AG09319 (cell line): ENCODE data around the gene ENG.

Experiments used
- DNase-seq: peaks from one replicate; pipeline ENCODE4 v3.0.0-alpha.2; 2010; ENCODE audit warnings: low read depth; ENCODE audit errors: extremely low read depth
- CTCF ChIP-seq: IDR thresholded peaks from 2 replicates; pipeline ENCODE4 v1.5.1; 2011; ENCODE audit warnings: low read depth, mild to moderate bottlenecking, inconsistent platforms, low read length, moderate library complexity

ENG gene

GRCh38 chr9:127833555-127833954 lies 20.9 kb downstream of the ENG start:
- no peak for TF ChIP-seq CTCF
- no peak for DNase-seq

- no peak for TF ChIP-seq CTCF
Observed at GRCh38 chr9:127832248-127832647, 22.2 kb downstream of the ENG start.

GRCh38 chr9:127829205-127829906 lies 25.1 kb downstream of the ENG start:
- no peak for TF ChIP-seq CTCF
- DNase-seq = no peak

More at GRCh38 chr9:127832248-127832647, 22.2 kb downstream of the ENG start:
- DNase-seq = no peak

GRCh38 chr9:127828262-127829031 lies 26.0 kb downstream of the ENG start:
- DNase-seq = peak; percentile 29
- no peak; the same call in 1 of the 2 replicates for TF ChIP-seq CTCF

DNA sequence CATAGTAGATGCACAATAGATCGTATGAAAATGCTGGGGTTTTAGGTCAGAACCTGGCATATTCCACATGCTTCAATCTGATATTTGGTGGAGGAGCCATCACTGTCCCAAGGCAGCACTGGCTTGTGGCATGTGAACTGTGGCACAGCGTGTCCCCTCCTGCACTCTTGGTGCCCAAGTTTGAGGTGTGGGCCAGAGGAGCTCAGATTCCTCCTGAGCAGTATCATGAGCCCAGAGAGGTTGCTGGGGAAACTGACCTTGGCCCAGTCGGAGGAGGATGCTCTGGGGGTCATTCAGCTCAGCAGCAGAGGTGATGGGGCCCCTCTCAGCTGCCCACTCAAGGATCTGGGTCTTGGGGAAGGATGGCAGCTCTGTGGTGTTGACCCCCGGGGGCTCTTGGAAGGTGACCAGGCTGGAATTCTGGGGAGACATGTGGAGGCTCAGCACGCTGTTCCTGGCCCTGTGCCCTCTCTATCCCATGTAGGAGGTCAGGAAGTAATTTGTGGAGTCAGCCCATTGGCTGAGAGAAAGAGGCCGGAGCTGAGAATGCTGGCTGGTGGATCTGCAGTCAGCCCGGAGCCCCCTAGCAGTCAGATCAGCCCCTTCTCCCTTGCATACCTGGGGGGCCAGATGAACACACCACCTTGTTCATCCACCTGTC lies 28.1 kb downstream of the ENG start:
- no peak for TF ChIP-seq CTCF
- no peak for DNase-seq

DNA sequence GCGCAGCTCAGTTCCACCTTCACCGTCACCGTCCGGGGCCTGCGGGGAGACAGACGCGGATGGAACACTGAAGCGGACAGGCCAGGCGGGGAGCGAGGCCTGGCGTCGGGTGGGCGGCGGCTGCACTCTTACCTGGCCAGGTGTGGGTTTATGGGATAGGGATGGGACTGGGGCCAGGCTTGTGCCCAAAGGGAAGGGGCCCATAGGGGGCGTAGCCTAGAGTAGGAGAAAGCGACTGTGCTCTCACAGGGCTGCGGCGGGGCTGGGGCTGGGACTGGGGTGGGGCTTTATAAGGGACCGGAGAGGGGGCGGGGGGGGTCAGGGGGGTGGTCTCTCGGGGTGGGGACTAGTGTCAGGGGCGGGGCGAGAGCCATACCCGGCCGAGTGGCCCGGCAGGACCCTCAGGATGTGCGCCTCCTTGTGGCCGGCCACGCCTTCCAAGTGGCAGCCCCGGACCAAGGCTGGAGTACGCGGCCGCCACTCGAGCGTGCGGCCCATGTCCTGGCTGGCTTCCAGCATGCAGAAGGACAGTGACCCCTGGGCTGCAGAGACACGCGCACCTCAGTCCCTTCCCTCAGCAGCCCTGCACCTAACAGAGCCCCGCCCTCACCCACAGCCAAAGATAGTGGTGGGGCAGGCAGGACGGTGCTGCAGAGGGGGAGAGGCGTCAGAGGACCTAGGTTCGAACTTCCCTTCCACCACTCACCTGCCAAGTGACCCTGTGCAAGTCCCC lies 29.0 kb downstream of the ENG start:
- TF ChIP-seq CTCF = peak; percentile 18
- no peak for DNase-seq
